ENCODE data around the gene GRHL1. TPM values are rescaled to one million over a fixed set of nuclear protein-coding genes. Genes with fewer than 3 reads are reported as not detected.

GRHL1 gene
- total and polyA plus RNA-seq, 4 donors, result 3.6 to 13.7 (median 6.1) TPM

- peak; percentile 4 for TF ChIP-seq CTCF (IDR thresholded peaks at IDR 0.05; ENCODE audit: low read depth, low read length, missing input control)
- no peak for TF ChIP-seq NR2F2 (IDR thresholded peaks at IDR 0.05)
- no peak for TF ChIP-seq ATF3 (IDR thresholded peaks at IDR 0.05)
- DNase-seq (ENCODE audit: low spot score), result no peak
- H3K4me3 ChIP-seq (ENCODE audit: low read depth in 1 of 3, low read length in 3 of 3), result no peak overlapping the region
- no peaks in the 10 kb centered on the region for H3K36me3 ChIP-seq (ENCODE audit: control insufficient read depth in 4 of 4, insufficient read depth in 3 of 4, low read depth in 1 of 4, low read length in 3 of 4)
- no peak overlapping the region for H3K9ac ChIP-seq (ENCODE audit: low read depth in 1 of 2, low read length in 2 of 2)
- WGBS, result 89% methylated on average over 27 of the region's 27 CpGs
- no peaks in the 10 kb centered on the region for H3K27me3 ChIP-seq (ENCODE audit: control insufficient read depth in 4 of 4, insufficient read depth in 4 of 4, low read length in 3 of 4)
- peak overlapping the region; percentile 64 to 72 for H3K27ac ChIP-seq (ENCODE audit: low read depth in 1 of 2, low read length in 2 of 2)
- H3K9me3 ChIP-seq (ENCODE audit: control insufficient read depth in 4 of 4, low read length in 3 of 4), result no peaks in the 10 kb centered on the region
- peaks cover 14 to 35% (median 26%) of the 10 kb centered on the region in 4 donors for H3K4me1 ChIP-seq (ENCODE audit: control insufficient read depth in 4 of 4, insufficient read depth in 4 of 4, low read length in 3 of 4)
Measured at GRCh38 chr2:10019602-10020400, 68.3 kb downstream of the GRHL1 start.

GRCh38 chr2:10022041-10022421 lies 70.5 kb downstream of the GRHL1 start:
- H3K27me3 ChIP-seq (ENCODE audit: control insufficient read depth in 4 of 4, insufficient read depth in 4 of 4, low read length in 3 of 4), result no peaks in the 10 kb centered on the region
- H3K36me3 ChIP-seq (ENCODE audit: control insufficient read depth in 4 of 4, insufficient read depth in 3 of 4, low read depth in 1 of 4, low read length in 3 of 4), result no peaks in the 10 kb centered on the region
- peaks cover 12 to 22% (median 15%) of the 10 kb centered on the region in 4 donors for H3K4me1 ChIP-seq (ENCODE audit: control insufficient read depth in 4 of 4, insufficient read depth in 4 of 4, low read length in 3 of 4)
- WGBS, result 92% methylated on average over 16 of the region's 16 CpGs
- TF ChIP-seq ATF3 (IDR thresholded peaks at IDR 0.05), result no peak
- no peak for TF ChIP-seq JUND (IDR thresholded peaks at IDR 0.05)
- TF ChIP-seq HNF4A (conservative IDR thresholded peaks at IDR 0.05), result no peak
- no peak for TF ChIP-seq YY1 (IDR thresholded peaks at IDR 0.05)
- no peak for TF ChIP-seq REST (IDR thresholded peaks at IDR 0.05)
- no peak for TF ChIP-seq CTCF (IDR thresholded peaks at IDR 0.05; ENCODE audit: low read depth, low read length, missing input control)
- no peak for TF ChIP-seq TAF1 (conservative IDR thresholded peaks at IDR 0.05)
- TF ChIP-seq ZBTB33 (IDR thresholded peaks at IDR 0.05), result no peak
- no peak for TF ChIP-seq HNF4G (IDR thresholded peaks at IDR 0.05)
- no peak for TF ChIP-seq RXRA (IDR thresholded peaks at IDR 0.05)
- no peak for TF ChIP-seq GABPA (IDR thresholded peaks at IDR 0.05 in 1 of 2, conservative IDR thresholded peaks at IDR 0.05 in 1 of 2)
- no peak for TF ChIP-seq EGR1 (IDR thresholded peaks at IDR 0.05; ENCODE audit: low read depth in 2 of 2)
- no peak overlapping the region for H3K4me3 ChIP-seq (ENCODE audit: low read depth in 1 of 3, low read length in 3 of 3)
- H3K9me3 ChIP-seq (ENCODE audit: control insufficient read depth in 4 of 4, low read length in 3 of 4), result no peaks in the 10 kb centered on the region
- no peak for DNase-seq (ENCODE audit: low spot score)
- no peak overlapping the region for H3K27ac ChIP-seq (ENCODE audit: low read depth in 1 of 2, low read length in 2 of 2)
- no peak overlapping the region for H3K9ac ChIP-seq (ENCODE audit: low read depth in 1 of 2, low read length in 2 of 2)

Data from liver (tissue), 9 donors.